HG03558 (cell line): Measurements from ENCODE around the gene UGT1A10.

Experiments used
- ATAC-seq: cut with Tn5 transposase; IDR thresholded peaks from one replicate; pipeline ENCODE4 v1.9.1; 2021; ENCODE audit warnings: moderate number of reproducible peaks; ENCODE audit not compliant: unreplicated experiment; ENCODE audit errors: extremely low read depth

The UGT1A10 gene

GRCh38 chr2:233818639-233819621 lies 182.7 kb downstream of the UGT1A10 start:
- ATAC-seq = no peak

- ATAC-seq = no peak
Measured at GRCh38 chr2:233819884-233820773, 183.9 kb downstream of the UGT1A10 start.

- no peak for ATAC-seq
Measured at GRCh38 chr2:233820774-233821105, 184.5 kb downstream of the UGT1A10 start.

DNA sequence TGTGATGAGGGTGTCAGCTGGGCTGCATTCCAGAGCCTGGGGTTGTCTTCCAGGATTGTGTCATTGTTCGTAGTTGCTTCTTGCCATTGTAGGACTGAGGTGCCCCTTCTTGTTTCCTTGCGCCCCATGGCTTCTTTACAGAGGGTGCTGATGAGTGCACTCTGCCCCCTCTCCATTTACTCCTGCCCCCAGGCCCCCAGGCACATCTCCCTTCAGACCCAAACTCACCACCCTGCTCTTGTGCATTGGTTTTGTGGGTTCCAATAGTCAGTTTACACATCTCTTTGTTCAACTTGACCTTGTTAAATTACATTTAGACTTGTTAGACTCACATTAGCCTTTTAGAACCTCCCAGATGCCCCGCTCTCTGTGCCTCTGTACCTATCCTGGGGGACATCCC lies 184.9 kb downstream of the UGT1A10 start:
- ATAC-seq = no peak

- ATAC-seq = no peak
Measured at GRCh38 chr2:233821709-233822100, 185.5 kb downstream of the UGT1A10 start.

GRCh38 chr2:233822101-233822771 lies 186.0 kb downstream of the UGT1A10 start:
- ATAC-seq = no peak
